Testis (tissue), 3 donors: Measurements from ENCODE around the gene PNPLA2. TPM values are rescaled to one million over a fixed set of nuclear protein-coding genes. Genes with fewer than 3 reads are reported as not detected.

ENCODE experiments used
- DNase-seq: peaks from one replicate; pipeline ENCODE4 v3.0.0-alpha.2; 2019
- H3K27ac ChIP-seq, 2 donors: fragments of 200-600 bp; sonication (generic); one replicate each; pipeline ENCODE4 v1.5.1; 2019
- H3K27me3 ChIP-seq: fragments of 200-600 bp; sonication (generic); one replicate; pipeline ENCODE4 v1.5.1; 2019
- H3K36me3 ChIP-seq: fragments of 200-600 bp; sonication (generic); one replicate; pipeline ENCODE4 v1.5.1; 2017; ENCODE audit warnings: low read depth; ENCODE audit errors: missing control alignments
- H3K4me1 ChIP-seq: fragments of 200-600 bp; sonication (generic); one replicate; pipeline ENCODE4 v1.5.1; 2019
- H3K4me3 ChIP-seq, 2 donors: fragments of 200-600 bp; sonication (generic); one replicate each; pipeline ENCODE4 v1.5.1; 2017 to 2019
- H3K9me3 ChIP-seq: fragments of 200-600 bp; sonication (generic); one replicate; pipeline ENCODE4 v1.5.1; 2017
- CTCF ChIP-seq, 3 experiments: fragments of 450-650 bp in 2 of 3; fragments of 200-600 bp in 1 of 3; sonication (generic) in 1 of 3; IDR thresholded peaks; one replicate each; pipeline ENCODE4 v1.5.1; 2016 to 2019; ENCODE audit warnings: antibody characterized with exemption in 3 of 3, mild to moderate bottlenecking in 2 of 3, moderate library complexity in 1 of 3
- POLR2A ChIP-seq: fragments of 450-650 bp; IDR thresholded peaks from one replicate; pipeline ENCODE4 v1.6.1; 2017; ENCODE audit warnings: antibody characterized with exemption, mild to moderate bottlenecking, moderate library complexity
- WGBS, 2 donors: methylation state at CpG; one replicate each; pipeline ENCODE4 v1.1.5; 2018; 5-methylcytosine and 5-hydroxymethylcytosine counted together
- intact Hi-C: fragments of 100-400 bp; cut with DNase I; formaldehyde crosslinking; loops from one replicate; pipeline ENCODE4 v1.15.1; 2023; ENCODE audit warnings: low total_unique reads
- polyA plus RNA-seq: library from polyadenylated mRNA; stranded (reverse); fragments of 350-450 nt; fragmentation: Illumina TruSeq; extraction: RNeasy Lipid Tissue Mini Kit (QIAGEN cat#74804); gene quantifications from one replicate; pipeline ENCODE4 v1.2.3, GENCODE V29; 2014; ENCODE audit warnings: low read depth, low replicate concordance; ENCODE audit not compliant: insufficient read depth
- total RNA-seq, 2 donors: library from RNA; depleted of rRNA; stranded (reverse); fragments of >200 nt; gene quantifications; one replicate each; pipeline ENCODE4 v1.2.3, GENCODE V29; 2016

The PNPLA2 gene
- total and polyA plus RNA-seq, 3 donors from 2014 or later: 86.7 to 108 (median 96.7) TPM

DNA sequence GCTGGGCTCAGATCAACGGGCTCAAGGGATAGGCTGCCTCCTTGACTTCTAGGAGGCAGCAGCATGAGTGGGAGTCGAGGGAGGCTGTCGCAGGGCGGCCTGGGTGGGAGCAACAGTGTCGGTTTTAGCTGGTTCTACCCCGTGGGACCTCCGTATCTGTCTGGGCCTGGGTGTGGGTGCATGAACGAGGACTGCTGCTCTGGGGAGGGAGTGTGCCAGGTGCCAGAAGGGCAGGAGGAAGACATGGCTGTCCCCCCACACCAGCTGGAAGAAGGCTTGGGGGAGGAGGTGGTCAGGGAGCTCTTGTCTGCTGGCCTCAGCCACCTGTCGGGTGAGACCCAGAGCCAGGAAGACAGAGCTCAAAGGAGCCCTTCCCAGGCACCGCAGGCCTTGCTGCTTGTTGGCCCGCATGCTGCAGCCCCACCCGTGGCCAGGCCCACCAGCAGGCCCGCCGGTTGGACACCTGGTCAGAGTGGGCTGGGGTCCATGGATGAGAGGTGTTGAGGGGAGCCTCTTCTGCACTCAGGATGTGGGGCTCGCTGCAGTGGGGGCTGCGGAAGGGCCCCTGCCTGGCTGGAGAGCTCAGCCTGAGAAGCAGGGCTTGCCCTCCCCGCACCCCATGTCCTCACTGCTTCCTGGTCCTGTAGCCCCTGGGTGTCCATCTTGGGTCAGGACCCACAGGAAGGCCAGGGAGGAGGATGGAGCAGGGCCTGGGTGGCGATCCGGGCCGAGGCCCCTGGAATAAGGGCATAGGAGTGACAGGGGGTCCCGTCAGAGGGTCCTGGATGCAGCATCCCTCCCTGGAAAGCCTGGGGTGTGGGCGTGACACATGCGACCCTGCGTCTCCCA is 32.3 kb upstream of the PNPLA2 start:
- peak; percentile 41 for DNase-seq
- intact Hi-C loops: no loop called here
- H3K9me3 ChIP-seq: no peaks in the 10 kb centered on the region
- no peaks in the 10 kb centered on the region for H3K27me3 ChIP-seq
- H3K4me3 ChIP-seq: no peak overlapping the region
- no peaks in the 10 kb centered on the region for H3K36me3 ChIP-seq
- WGBS, 2 donors: 71 to 76% methylated on average over 10 to 23 of the region's 24 CpGs
- TF ChIP-seq POLR2A: no peak
- no peak for TF ChIP-seq CTCF (IDR thresholded peaks at IDR 0.05)
- no peak overlapping the region for H3K27ac ChIP-seq
- no peaks in the 10 kb centered on the region for H3K4me1 ChIP-seq

DNA sequence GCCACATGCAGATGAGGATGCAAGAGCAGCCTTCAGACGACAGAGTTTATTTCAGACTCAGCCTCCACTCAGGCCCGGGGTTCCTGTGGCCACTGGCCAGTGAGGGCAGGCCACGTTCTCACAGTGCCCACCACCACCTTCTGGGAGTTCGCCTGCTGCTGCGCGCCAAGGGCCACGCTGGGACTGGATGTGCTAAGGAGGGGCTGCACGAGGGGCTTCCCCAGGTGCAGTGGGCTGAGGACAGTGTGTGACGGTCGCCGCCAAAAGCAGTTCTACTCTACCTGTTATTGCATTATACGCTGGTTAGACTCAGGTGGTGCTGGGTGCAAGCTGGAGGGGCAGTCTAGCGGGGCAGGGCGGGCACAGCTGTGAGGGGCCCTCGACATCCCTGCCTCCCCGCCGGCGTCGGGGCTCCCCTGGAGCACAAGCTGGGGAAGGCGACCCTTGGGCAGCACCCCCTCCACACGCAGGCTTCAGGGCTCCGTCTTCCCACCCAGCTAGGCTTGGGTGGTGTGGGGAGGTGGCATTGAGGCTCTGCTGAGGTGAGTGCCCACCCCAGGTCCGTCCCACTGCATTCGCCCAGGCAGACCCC is 31.5 kb upstream of the PNPLA2 start:
- H3K27me3 ChIP-seq: no peaks in the 10 kb centered on the region

GRCh38 chr11:788009-788640 is 30.6 kb upstream of the PNPLA2 start:
- no peak for DNase-seq
- H3K4me1 ChIP-seq: no peaks in the 10 kb centered on the region
- intact Hi-C loops: no loop called here
- H3K4me3 ChIP-seq: no peak overlapping the region
- H3K36me3 ChIP-seq: no peaks in the 10 kb centered on the region
- TF ChIP-seq CTCF (IDR thresholded peaks at IDR 0.05) (no peak), POLR2A (no peak)
- H3K27ac ChIP-seq: no peak overlapping the region
- H3K9me3 ChIP-seq: no peaks in the 10 kb centered on the region
- 59 to 75% methylated on average over 11 to 19 of the region's 28 CpGs for WGBS, 2 donors
- no peaks in the 10 kb centered on the region for H3K27me3 ChIP-seq

More for the DNA sequence above, 31.5 kb upstream of the PNPLA2 start:
- intact Hi-C loops: no loop called here
- Histone ChIP-seq H3K27ac (no peak overlapping the region), H3K36me3 (no peaks in the 10 kb centered on the region), H3K4me3 (no peak overlapping the region), H3K4me1 (no peaks in the 10 kb centered on the region), H3K9me3 (no peaks in the 10 kb centered on the region)
- TF ChIP-seq POLR2A (no peak), CTCF (IDR thresholded peaks at IDR 0.05) (no peak)
- DNase-seq: no peak
- WGBS, 2 donors: 90 to 93% methylated on average over 8 to 24 of the region's 24 CpGs

DNA sequence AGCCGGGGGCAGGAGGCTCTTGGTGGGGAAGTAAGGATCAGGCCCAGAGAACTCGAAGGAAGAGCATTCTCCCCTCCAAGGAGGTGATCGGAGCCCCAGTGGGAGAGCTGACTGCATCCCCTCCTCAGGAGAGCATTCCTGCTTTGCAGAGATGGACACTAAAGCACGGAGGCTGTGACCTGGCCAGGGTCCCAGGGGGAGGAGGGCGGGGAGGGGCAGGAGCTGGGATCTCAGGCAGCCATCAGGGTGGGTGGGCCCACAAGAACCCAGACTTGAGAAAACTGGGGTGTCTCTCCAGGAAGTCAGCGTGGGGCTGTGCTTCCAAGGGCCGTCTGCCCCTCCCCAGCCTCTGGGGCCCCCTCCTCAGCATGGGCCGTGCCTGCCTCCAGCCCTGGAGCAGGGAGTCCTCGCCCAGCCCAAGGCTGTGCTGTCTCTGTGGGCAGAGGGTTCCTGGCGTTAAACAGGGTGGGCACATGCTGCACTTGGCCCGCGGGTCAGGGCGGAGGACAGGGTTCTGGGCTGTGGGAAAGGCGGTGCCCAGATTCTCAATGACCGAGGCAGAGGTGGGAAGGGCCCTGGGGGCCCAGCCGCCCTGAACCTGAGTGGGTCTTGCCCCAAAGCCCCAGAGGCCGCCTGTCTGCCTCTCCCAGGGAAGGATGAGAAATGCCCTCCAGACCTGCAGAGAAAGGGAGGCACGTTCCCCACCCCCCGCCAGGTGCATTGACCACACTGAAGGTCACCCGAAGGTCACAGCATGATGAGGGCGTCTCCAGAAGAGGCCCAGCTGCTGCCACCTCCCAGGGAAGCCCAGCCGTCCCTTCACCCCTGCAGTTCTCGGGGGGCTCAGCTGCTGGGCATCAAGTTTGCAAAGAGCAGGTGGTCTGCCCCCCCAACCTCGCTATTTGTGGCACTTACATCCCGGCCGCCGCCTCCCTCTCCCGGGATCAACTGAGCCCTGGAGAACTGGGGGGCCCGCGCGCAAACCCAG is 29.5 kb upstream of the PNPLA2 start:
- WGBS, 2 donors: 36 to 70% methylated on average over 2 to 28 of the region's 31 CpGs
- no peaks in the 10 kb centered on the region for H3K36me3 ChIP-seq
- no peak for DNase-seq
- H3K27me3 ChIP-seq: no peaks in the 10 kb centered on the region
- no peak overlapping the region for H3K27ac ChIP-seq
- no peaks in the 10 kb centered on the region for H3K4me1 ChIP-seq
- H3K9me3 ChIP-seq: no peaks in the 10 kb centered on the region
- intact Hi-C loops: no loop called here
- H3K4me3 ChIP-seq: no peak overlapping the region
- TF ChIP-seq POLR2A (no peak), CTCF (IDR thresholded peaks at IDR 0.05) (no peak)
